ENCODE measurements around the gene RPF1.
"Not testable (repeated sequence)": the region's sequence is repeated elsewhere in the genome, so short reads cannot be mapped to it uniquely, and the experiment has no call there.

RPF1 gene

DNA sequence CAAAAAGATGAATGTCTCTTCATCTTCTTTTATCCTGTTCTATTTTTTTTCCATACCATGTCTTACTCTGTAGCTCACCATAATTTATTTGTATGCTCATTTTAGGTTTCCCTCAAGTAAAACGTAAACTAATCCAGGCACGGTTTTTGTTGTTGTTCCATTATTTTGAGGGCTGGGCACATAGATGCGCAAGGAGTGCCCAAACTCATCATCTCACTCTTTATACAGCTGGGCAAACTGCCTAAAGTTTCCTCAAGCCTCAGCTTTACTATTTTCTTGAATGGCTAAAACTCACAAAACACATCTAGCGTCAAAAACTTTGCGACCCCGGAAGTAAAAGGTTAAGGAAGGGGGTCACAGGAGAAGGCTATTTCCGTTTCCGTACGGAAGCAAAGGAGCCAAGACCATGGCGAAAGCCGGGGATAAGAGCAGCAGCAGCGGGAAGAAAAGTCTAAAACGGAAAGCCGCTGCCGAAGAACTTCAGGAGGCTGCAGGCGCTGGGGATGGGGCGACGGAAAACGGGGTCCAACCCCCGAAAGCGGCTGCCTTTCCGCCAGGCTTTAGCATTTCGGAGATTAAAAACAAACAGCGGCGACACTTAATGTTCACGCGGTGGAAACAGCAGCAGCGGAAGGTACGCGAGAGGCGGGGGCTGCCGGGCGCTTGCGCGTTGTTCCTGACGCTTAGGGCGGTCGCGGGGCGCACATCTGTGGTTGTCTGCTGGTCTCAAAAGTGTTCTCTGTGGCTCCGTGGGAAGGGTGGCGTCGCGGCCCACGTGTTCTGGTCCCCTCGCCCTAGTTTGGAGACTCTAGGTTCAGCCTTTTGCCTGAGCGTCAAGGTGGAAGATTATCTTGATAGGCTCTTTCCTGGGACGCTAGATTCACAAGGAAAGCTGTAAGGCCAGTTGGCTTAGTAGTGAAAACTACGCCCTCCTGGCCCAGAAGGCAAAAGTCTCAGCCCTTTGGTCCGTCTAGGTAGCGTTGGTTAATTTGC, at the start of gene RPF1:
Gene RPF1, plus strand, starts transcription at position 391 of the 993 bp plus-strand sequence. Its CDS starts 16 bp downstream, at position 407.
- peak; percentile 88 for DNase-seq

DNA sequence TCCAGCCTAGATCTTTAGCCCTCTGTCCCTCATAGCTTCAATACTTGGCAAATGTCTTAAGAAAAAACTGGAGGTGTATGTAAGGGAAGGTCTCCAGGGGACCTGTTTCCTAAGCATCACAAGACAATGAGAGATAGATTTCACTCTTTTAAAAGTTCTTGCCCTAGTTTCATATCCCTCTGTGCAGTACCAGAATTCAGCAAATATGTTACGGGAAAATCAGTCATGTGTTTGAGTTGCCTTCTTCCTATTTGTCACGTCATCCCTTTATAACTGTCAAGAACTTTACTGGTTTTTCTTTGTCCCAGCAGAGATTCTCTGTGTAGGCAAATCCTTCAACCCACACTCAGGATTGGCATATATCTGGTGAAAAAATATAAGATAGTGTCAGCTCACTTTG, 48.5 kb upstream of the RPF1 start:
- DNase-seq: no peak

- DNase-seq: no peak
These were observed 45.6 kb upstream of the RPF1 start for GRCh38 chr1:84433258-84434080.

DNA sequence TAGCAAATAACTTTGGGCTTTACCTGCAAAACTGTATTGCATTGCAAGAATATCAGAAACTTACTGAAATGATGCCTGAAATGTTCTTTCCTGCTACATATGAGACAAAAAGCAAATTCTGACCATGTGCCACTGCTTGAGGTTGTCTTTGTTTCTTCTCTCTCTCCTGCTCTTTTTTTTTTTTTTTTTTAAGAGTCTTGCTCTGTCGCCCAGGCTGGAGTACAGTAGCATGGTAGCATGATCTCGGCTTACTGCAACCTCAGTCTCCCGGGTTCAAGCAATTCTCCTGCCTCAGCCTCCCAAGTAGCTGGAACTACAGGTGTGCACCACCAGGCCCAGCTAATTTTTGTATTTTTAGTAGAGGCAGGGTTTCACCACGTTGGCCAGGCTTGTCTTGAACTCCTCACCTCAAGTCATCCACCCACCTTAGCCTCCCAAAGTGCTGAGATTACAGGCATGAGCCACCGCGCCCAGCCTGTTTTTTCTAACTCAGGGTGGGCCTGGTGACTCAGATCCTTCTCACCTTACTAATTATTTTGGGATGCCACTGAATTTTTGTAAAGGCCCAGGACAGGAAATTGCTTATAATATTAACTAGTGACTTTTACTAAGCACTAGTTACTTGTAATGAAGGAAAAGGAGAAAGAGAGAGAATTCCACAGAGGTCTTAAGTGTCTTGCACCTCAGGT, 44.8 kb upstream of the RPF1 start:
- DNase-seq: no peak

GRCh38 chr1:84434801-84435549, 44.1 kb upstream of the RPF1 start:
- no peak for DNase-seq

DNA sequence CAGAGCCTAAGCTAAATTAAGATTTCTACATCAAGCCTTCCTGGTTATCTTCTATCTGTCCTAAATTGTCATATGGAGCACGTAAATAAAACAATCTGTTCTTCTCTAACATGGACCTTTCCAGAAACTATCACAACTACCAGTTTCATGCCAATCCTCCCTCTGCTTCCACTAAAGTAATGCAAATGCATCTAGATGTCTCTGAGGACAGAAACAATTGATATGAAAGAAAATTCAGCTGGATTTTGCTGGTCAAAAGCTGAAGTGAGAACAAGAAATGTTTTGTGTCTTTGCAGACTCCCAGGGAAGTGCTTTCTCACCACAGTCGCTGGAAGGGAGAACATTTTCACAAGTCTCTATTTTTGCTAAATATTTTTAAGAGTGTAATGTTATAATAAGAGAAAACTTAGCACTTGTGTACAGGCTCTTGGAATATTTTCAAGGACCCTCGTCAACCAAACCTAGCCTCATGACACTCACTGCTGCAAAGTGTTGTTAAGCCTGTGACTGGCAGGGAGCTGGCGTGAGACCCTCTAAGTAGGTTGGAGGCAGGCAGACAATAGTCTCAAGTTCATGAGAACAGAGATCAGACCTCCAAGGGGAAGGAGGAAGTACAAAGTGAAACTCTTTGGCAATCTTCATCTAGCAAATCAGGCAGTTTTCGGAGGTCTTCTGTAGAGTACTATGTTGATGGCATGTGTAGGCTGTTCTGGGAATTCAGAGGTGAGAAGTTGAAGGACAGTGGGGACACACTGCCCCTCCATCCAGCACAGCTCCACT, 42.0 kb upstream of the RPF1 start:
- DNase-seq: no peak

- no peak for DNase-seq
These were observed 36.8 kb upstream of the RPF1 start for GRCh38 chr1:84442256-84442655.

- peak; percentile 56 for DNase-seq
These were observed 36.1 kb upstream of the RPF1 start for GRCh38 chr1:84442747-84443646.

- DNase-seq: not testable (repeated sequence)
These were observed 30.4 kb upstream of the RPF1 start for GRCh38 chr1:84448704-84449103.

DNA sequence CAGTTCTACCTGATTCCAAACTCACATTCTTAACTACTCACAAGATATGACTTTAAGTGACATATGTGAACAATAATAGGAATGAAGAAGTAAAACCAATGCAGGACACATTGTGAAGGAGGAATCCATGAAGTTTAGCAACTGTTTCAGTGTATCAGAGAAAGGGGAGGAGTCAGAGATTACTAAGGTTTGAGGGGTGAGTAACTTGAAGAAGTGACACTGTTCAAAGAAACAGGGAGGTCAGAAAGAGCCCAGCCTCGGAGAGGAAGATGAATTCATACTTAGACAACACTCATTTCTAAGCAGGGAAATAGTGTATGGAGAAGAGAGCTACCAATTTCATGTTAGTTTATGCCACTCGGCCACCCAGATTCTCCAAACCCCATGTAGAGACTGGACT, 28.2 kb upstream of the RPF1 start:
- DNase-seq: no peak

DNA sequence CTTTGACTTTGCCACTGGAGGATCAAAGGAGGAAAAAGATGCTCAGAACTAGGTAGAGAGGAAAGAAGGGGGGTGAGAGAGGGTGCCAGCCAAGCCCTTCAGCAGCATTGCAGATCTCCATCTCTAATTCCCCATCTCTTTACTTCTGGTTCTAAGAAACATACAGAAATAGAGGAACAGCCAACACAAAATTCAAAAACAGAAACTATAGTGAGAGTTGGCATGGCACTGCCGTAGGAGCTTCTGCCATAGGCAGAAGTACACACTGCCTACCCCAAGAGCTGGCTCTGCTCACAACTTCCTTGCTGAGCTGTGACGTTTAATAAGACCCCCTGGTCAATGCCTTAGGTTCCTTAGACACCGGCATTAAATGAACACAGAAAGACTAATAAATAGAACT, 26.6 kb upstream of the RPF1 start:
- no peak for DNase-seq

DNA sequence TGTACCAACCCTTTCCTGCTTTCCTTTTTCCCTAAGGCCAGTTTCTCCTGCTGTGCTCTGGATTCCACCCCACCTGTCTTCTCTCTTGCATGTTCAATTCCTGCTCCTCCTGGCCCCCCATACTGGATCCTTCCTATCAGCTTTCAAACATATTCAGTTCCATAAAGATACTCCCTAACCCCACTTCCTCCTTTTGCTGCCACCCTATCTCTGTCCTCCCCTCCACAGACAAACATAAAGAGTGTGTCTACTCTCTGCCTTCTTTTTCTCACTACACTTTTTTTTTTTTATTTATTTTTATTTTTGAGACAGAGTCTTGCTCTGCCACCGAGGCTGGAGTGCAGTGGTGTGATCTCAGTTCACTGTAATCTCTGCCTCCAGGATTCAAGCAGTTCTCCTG, 16.9 kb upstream of the RPF1 start:
- DNase-seq: no peak

DNA sequence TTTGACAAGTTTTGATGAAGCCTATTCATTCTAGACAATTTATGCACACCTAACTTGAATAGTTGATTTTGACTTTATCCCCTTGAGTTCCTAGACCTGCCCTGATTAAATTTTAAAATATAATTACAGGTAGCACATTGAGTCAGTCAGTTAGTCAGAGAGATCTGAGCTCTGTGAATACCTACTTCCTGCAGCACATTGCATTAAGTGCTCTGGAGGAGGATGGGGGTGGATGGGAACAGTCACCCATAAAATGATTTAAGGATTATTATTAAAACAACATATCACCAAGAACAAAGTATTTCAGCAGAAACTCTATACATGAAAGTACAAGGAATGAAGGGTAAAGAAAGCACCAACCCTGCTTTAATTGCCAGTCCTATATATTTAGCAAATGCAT, 11.8 kb upstream of the RPF1 start:
- no peak for DNase-seq

DNA sequence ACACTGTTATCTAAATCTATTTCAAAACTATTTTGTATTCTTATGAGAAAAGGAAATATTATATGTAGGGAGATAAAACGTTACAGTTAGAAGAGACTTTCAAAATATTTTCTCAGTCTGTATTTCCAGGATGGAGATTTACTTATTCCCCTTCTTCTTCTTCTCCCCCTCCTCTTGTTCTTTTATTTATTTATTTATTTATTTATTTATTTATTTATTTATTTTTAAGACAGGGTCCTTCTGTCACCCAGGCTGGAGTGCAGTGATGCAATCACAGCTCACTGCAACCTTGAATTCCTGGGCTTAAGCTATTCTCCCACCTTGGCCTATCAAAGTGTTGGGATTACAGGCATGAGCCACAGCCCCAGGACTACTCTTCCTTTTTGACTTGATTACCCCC, 2.8 kb upstream of the RPF1 start:
- DNase-seq: no peak

GRCh38 chr1:84479998-84480397, 932 bp downstream of the RPF1 start:
- DNase-seq: no peak

DNA sequence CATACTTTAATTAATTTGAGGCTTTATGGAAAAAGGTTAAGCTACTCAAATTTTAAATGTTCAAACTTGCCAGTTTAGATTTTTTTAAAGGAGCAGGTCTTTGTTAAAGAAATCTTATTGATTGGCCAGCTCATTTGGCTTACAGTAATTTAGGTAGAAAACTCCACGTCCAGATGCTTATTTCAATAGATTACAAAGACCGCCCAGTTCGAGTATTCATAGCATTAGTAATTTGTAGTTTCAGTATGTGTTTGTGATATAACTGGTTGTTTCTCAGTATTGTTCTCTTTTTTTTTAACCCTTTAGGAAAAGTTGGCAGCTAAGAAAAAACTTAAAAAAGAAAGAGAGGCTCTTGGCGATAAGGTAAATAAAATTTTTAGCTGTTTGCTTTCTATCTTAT, 1.6 kb downstream of the RPF1 start:
- DNase-seq: no peak

GRCh38 chr1:84481317-84481716, 2.3 kb downstream of the RPF1 start:
- DNase-seq: no peak

DNA sequence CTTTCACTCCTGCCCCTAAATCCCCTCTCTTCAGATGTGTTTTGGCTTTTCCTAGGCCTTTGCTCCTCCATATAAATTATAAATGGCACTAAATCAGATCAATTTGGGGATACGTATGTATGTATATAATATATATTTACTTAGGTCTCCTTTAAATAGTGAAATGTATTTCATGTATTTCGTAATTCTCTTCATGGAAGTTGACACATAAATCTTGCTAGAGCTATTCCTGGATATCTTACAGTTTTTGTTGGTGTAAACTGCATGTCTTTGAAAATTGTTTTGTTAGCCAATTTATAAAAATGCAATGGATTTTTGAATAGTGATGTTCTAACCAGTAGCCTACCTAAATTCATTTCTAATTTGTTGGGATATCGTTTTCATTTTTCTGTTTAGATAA, 9.0 kb downstream of the RPF1 start:
- no peak for DNase-seq

DNA sequence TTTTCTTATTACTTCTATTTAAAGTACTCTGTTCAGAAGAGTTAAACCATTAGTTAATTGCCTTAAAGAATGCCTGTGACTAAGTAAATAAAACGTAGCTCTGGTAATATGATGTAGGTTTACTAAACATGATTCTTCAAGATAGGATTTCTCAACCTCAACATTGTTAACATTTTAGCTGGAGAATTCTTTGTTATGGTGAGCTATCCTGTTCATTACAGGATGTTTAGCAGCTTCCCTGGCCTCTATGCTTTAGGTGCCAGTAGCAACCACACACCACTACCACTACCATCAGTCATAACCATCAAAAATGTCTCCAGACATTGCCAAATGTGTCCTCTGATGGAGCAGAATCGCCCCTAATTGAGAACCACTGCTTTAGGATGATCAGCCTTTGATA, 10.7 kb downstream of the RPF1 start:
- no peak for DNase-seq

- DNase-seq: no peak
These were observed 13.7 kb downstream of the RPF1 start for GRCh38 chr1:84492726-84493125.

GRCh38 chr1:84493747-84494146, 14.7 kb downstream of the RPF1 start:
- DNase-seq: no peak
